HG03103 (cell line): ENCODE data around the gene LRRK1.

Experiments used
- ATAC-seq: cut with Tn5 transposase; IDR thresholded peaks from one replicate; pipeline ENCODE4 v1.9.1; 2021; ENCODE audit warnings: low read depth; ENCODE audit not compliant: unreplicated experiment

LRRK1 gene

DNA sequence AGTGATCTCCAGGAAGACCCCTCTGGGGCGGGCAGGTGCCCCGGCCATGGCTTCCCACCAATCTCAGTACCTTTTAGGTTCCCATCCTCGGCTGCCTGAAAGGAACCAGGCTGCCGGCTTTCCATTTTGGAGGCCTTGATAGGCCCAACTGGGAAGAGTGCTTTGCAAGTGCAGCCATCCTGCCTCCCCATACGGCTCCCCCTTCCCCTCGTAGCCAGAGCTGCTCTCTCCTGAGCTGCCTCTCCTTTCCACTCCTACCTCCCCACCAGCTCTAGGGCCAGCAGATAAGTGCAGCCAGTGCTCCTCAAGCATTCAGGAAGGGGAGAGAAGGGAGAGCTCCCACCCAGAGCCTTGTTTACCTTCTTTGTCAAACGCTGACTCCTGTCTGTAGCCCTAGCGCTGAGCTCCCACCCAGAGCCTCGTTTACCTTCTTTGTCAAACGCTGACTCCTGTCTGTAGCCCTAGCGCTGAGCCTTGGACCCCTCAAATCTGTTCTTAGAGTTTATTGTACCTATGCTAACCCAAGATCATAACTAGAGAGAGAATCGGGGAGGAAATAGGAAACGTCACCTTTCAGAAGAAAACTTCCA lies 133.0 kb downstream of the LRRK1 start:
- ATAC-seq: no peak

GRCh38 chr15:101052681-101053121 lies 133.5 kb downstream of the LRRK1 start:
- no peak for ATAC-seq

- ATAC-seq: no peak
Measured at GRCh38 chr15:101053261-101053660, 134.1 kb downstream of the LRRK1 start.

DNA sequence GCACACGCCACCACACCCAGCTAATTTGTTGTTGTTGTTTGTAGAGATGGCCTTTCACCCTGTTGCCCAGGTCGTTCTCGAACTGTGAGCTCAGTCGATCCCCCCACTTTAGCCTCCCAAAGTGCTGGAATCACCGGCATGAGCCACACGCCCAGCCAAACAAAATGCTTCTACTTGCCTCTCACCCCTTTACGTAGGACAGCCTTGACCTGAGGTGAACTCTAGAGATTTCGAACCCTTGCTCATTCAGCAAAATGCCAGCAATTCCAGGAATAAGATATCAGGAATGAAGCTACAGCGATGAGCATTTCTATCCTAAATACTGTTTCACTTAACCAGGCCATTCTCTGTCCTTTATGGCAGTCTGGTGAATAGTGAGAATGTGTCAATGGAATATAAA lies 135.0 kb downstream of the LRRK1 start:
- no peak for ATAC-seq

GRCh38 chr15:101054991-101055390 lies 135.8 kb downstream of the LRRK1 start:
- no peak for ATAC-seq

DNA sequence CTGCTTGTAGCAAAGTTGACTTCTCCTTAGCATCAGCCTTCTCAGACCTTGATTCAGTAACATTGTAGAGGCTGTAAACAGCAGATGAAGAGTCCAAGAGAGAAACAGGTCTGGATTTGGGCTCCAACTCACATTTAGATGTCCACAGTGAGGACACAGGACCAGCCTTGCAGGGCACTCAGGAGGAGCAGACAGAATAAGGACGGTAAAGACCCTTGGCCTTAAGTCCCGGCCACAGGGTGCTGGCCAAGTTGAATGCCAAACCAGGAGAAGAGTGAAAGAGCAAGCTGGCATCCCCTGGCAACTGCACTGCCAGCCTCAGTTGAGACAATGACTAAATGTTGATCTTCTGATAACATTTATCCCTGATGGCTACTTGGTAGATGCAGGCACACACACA lies 136.3 kb downstream of the LRRK1 start:
- no peak for ATAC-seq

DNA sequence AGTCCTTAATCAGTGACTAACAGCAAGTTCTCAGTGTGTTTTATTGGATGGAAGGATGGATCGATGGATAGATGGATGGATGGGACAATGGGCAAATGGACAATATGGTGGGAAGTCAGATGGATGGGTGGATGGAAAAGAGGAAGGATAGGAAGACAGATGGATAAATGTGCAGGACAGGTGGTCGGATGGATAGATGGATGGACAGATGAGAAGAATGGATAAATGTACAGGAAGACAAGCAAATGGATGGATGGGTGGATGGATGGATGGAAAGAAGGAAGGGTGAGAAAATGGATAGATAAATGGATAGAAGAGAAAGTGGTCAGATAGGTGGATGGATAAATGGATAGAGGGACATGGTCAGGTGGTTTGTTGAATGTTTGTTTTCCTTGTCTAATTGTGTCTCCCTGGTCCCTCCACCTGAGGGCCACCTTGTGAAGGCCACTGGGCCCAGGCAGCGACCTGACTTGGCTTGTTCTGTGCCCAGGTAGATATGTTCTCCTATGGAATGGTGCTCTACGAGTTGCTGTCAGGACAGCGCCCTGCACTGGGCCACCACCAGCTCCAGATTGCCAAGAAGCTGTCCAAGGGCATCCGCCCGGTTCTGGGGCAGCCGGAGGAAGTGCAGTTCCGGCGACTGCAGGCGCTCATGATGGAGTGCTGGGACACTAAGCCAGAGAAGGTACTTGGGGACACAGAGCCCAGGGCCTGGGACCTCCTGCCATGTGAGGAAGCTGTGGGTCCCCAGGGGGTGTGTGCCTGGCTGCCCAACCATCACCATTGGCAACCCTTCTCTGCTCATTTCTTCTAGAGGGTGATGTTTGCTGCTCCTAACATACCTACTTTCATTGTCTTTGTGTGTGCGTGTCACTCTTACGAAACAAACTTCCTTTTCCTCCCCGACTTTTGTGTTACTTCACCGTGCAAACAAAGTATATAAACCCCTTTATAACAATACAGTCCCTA lies 137.5 kb downstream of the LRRK1 start:
- no peak for ATAC-seq

DNA sequence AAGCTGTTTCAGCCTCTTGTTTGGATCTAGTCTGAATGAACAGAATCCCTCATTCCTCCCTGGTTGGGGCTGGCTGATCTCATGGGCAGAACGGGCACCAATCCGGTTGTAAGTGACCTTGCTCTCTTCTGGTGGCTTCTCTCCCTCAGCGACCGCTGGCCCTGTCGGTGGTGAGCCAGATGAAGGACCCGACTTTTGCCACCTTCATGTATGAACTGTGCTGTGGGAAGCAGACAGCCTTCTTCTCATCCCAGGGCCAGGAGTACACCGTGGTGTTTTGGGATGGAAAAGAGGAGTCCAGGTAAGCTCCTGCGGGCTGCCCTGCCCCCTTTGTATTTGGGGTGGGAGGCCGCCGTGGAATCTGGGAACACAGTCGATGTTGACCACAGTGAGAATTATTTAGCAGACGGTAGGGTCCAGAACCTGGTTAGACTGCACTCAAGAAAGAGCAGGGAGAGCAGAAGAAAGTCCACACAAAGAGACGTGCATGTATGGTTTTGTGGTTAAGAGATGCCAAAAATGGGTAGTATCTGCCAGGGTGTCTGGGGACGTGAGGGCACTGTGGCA lies 138.8 kb downstream of the LRRK1 start:
- no peak for ATAC-seq

GRCh38 chr15:101058735-101059134 lies 139.6 kb downstream of the LRRK1 start:
- no peak for ATAC-seq

- no peak for ATAC-seq
Measured at GRCh38 chr15:101059381-101060341, 140.5 kb downstream of the LRRK1 start.

DNA sequence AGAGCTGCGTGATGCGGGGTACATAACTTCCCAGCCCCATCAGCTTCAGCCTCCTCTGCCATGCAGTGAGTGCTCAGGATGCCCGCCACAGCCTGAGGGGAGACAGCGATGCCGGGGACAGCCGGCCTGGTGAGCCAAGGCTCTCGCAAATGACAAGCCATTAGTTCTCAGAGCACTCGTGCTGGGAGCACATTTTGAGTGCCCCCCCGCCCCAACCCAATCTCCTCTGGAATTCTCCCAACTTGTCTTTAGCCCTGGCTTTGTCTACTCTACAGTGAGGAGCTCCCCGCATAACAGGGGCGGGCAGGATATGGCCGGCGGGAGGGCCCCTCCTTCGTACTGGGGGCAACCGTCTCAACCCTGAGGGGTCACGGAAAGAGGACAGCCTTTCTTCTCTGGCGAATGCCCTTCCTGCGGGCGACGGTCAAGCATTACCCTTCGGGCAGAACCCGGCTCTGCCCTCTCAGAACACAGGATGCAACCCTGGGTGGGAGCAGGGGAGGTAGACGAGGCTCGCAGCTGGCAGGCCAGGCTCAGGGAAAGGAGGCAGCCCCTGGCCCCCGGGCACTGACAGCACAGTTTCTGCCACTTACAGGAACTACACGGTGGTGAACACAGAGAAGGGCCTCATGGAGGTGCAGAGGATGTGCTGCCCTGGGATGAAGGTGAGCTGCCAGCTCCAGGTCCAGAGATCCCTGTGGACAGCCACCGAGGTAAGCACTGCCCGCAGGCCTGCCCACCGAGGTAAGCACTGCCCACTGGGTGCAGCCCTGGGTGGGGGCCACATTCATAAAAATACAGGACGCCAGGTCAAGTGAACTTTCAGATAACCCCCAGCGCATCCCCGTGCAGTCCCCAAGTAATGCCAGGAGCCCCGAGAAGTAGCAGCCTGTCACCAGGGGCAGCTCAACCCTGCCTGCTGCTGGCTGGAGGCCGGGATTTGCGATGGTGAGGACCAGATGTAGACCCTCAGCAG lies 141.7 kb downstream of the LRRK1 start:
- no peak for ATAC-seq

DNA sequence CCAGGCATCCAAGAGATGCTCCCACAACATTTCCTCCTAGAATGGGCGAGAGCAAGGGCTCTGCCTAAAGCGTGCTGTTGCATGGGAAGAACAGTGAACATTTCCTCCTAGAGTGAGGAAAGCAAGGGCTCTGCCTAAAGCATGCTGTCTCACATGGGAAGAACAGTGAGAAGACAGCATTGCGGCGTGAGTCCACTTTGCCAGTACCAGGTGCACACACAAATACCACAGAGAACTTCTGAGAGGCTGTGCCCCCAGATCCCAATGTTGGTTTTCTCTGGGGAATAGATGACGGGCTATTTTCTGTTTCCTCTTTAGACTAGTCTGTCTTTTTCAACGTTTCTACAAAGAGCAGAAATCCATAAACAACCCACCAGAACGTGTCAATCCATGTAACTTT lies 142.9 kb downstream of the LRRK1 start:
- ATAC-seq: no peak

DNA sequence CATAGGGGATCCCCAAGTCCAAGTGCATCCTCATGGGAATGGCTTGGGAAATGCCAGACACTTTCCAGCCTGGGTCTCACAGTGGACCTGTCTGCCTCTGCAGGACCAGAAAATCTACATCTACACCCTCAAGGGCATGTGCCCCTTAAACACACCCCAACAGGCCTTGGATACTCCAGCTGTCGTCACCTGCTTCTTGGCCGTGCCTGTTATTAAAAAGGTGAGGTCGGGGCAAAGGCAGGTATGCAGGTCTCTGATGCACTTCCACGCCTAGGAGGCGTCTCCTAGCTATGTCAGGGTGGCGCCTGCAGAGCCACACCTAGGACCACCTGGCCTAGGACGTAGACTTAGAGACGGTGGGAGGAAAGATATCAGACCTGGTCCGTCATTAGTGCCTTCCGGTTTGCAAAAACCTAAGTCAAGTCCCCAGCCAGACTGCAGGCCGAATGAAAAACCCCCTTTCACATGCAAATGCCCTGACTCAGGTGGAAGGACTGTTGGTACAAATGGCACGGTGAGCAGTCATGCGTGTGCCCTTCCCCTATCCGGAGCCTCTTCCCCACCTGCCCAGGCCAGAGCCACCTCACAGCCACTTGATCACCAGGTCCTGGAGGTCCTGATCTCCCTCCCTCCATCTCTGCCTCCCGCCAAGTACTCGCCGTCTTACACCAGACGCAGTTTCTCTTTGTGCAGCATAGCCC lies 143.5 kb downstream of the LRRK1 start:
- no peak for ATAC-seq

GRCh38 chr15:101063212-101063611 lies 144.1 kb downstream of the LRRK1 start:
- ATAC-seq: no peak

DNA sequence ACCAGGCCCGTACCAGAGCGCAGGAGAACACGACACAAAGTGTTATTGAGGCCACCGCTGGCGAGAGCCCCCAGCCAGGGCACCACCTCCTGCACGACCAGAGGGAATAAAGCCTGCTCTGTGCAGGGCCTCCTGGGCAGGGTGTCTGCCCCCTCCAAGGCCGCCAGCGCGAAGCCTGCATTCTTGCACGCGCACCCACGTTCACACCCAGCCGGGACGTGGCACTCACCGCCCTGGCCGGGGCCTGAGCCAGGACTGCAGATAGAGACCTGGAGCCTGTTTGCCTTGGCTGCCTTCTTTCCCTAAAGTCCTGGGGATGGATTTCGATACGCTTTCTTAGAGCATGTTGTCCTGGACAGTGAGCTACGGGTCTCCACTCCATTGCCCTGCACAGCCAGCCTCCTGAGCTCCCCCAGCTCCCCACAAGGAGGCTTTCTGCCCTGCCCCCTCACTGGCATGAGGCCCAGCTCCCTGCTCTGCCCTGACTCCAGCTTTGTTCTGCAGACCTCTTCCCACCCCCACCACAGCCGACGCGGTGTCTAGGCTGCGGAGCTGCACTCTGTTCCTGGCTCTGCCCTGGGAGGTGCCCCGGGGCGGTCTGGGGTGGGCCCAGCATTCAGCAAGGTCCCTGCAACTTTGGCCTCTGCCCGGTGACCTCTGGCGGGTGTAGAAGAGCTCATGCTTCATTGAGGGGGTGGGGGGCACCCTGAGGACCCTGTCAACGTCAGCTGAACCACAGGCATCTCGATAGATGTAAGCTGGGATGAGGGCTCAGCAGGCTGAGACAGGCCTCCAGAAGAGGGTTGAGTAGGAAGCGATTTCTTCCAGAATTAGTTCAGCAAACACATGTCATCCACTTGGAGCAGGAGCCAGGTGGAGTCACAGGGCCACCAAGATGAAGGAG lies 145.0 kb downstream of the LRRK1 start:
- ATAC-seq: no peak

DNA sequence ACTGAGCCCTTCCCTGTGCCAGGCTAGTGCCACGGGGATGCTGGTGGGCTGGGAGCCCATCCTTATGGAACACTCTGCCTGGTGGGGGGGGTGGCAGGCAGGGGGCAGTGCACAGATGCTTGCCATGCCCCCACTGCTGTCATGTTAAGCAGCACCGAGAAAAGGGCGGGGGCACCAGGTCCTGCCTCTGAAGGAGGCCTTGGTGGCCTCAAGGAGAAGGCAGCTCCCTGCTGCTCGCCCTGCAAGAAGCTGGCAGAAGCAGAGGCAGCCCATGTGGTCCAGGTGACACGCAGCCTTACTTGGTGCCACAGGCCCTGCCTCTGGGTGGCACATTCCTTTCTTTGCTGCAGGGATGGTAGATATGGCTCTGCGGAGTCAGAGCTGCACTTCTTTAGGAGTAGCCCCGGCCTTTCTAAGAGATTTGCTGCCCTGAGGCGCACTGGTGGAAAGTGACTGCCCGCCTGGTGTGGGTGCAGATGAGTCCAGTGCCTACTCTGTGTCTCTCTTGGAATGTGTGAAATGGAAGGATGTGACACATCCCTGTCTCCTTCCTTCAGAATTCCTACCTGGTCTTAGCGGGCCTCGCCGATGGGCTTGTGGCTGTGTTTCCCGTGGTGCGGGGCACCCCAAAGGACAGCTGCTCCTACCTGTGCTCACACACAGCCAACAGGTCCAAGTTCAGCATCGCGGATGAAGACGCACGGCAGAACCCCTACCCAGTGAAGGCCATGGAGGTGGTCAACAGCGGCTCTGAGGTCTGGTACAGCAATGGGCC lies 145.8 kb downstream of the LRRK1 start:
- no peak for ATAC-seq
